ENCODE data around the gene MMP17. TPM values are rescaled to one million over a fixed set of nuclear protein-coding genes. Genes with fewer than 3 reads are reported as not detected.

MMP17 gene
- total and polyA plus RNA-seq, 2 experiments from 2014 or later: 0.40 to 0.42 TPM

- H3K79me2 ChIP-seq: no peaks in the 10 kb centered on the region
- H3K36me3 ChIP-seq (replicated peaks; ENCODE audit: insufficient read depth, low read depth): no peaks in the 10 kb centered on the region
- H3K9me2 ChIP-seq (replicated peaks; ENCODE audit: insufficient read depth): no peaks in the 10 kb centered on the region
- no peak overlapping the region for H3K4me3 ChIP-seq
- H3K4me2 ChIP-seq: no peak overlapping the region
- H3K27ac ChIP-seq: no peak overlapping the region
- H3K4me1 ChIP-seq (ENCODE audit: insufficient read depth): peaks cover 21% of the 10 kb centered on the region
- WGBS (ENCODE audit: low lambda C conversion rate, missing lambda C conversion rate): 79% methylated on average over 14 of the region's 14 CpGs
- DNase-seq (ENCODE audit: low spot score): no peak
- TF ChIP-seq CTCF (IDR thresholded peaks at IDR 0.05; ENCODE audit: poor library complexity) (no peak), EZH2 (IDR thresholded peaks at IDR 0.05; ENCODE audit: borderline replicate concordance) (no peak), EZH2phosphoT487 (IDR thresholded peaks at IDR 0.05; ENCODE audit: low read depth, severe bottlenecking, unreplicated experiment) (no peak)
- no peak overlapping the region for H2AFZ ChIP-seq
- no peaks in the 10 kb centered on the region for H3K27me3 ChIP-seq
- no peaks in the 10 kb centered on the region for H4K20me1 ChIP-seq (ENCODE audit: insufficient read depth, poor library complexity, severe bottlenecking)
- no peaks in the 10 kb centered on the region for H3K9me3 ChIP-seq (ENCODE audit: low read depth)
Observed at GRCh38 chr12:131862600-131862993, 34.4 kb downstream of the MMP17 start.

- no peak for DNase-seq (ENCODE audit: low spot score)
- Histone ChIP-seq H3K9me3 (ENCODE audit: low read depth) (no peaks in the 10 kb centered on the region), H3K36me3 (replicated peaks; ENCODE audit: insufficient read depth, low read depth) (no peaks in the 10 kb centered on the region), H3K4me1 (ENCODE audit: insufficient read depth) (peaks cover 21% of the 10 kb centered on the region), H3K79me2 (no peaks in the 10 kb centered on the region), H3K27ac (no peak overlapping the region), H4K20me1 (ENCODE audit: insufficient read depth, poor library complexity, severe bottlenecking) (no peaks in the 10 kb centered on the region), H3K27me3 (no peaks in the 10 kb centered on the region), H3K9me2 (replicated peaks; ENCODE audit: insufficient read depth) (no peaks in the 10 kb centered on the region), H2AFZ (no peak overlapping the region), H3K4me3 (no peak overlapping the region), H3K4me2 (peak overlapping the region; percentile 12)
- no peak for TF ChIP-seq EZH2phosphoT487 (IDR thresholded peaks at IDR 0.05; ENCODE audit: low read depth, severe bottlenecking, unreplicated experiment)
- TF ChIP-seq CTCF (IDR thresholded peaks at IDR 0.05; ENCODE audit: poor library complexity): no peak
- TF ChIP-seq EZH2 (IDR thresholded peaks at IDR 0.05; ENCODE audit: borderline replicate concordance): no peak
- WGBS (ENCODE audit: low lambda C conversion rate, missing lambda C conversion rate): 59% methylated on average over 15 of the region's 20 CpGs
Observed at GRCh38 chr12:131862994-131863710, 35.0 kb downstream of the MMP17 start.

- Histone ChIP-seq H3K27ac (peak overlapping the region; percentile 16), H2AFZ (no peak overlapping the region), H3K79me2 (no peaks in the 10 kb centered on the region), H3K4me3 (no peak overlapping the region), H4K20me1 (ENCODE audit: insufficient read depth, poor library complexity, severe bottlenecking) (no peaks in the 10 kb centered on the region), H3K9me3 (ENCODE audit: low read depth) (no peaks in the 10 kb centered on the region), H3K9me2 (replicated peaks; ENCODE audit: insufficient read depth) (no peaks in the 10 kb centered on the region), H3K4me1 (ENCODE audit: insufficient read depth) (peaks cover 21% of the 10 kb centered on the region), H3K27me3 (no peaks in the 10 kb centered on the region), H3K4me2 (no peak overlapping the region), H3K36me3 (replicated peaks; ENCODE audit: insufficient read depth, low read depth) (no peaks in the 10 kb centered on the region)
- TF ChIP-seq EZH2phosphoT487 (IDR thresholded peaks at IDR 0.05; ENCODE audit: low read depth, severe bottlenecking, unreplicated experiment) (no peak), EZH2 (IDR thresholded peaks at IDR 0.05; ENCODE audit: borderline replicate concordance) (no peak), CTCF (IDR thresholded peaks at IDR 0.05; ENCODE audit: poor library complexity) (no peak)
- 66% methylated on average over 24 of the region's 24 CpGs for WGBS (ENCODE audit: low lambda C conversion rate, missing lambda C conversion rate)
- no peak for DNase-seq (ENCODE audit: low spot score)
Observed at GRCh38 chr12:131863711-131864396, 35.7 kb downstream of the MMP17 start.
